GM12878 (cell line): ENCODE measurements around the gene CTSK. TPM values are rescaled to one million over a fixed set of nuclear protein-coding genes. Genes with fewer than 3 reads are reported as not detected.
"Not testable (repeated sequence)": the region's sequence is repeated elsewhere in the genome, so short reads cannot be mapped to it uniquely, and the experiment has no call there.

Source experiments
- ATAC-seq: fragments of 200-7000 bp; cut with Tn5 transposase; 3 replicates; pipeline ENCODE4 v1.9.1; 2020; ENCODE audit warnings: mild to moderate bottlenecking, moderate library complexity
- BruUV-seq: library from RNA; stranded (reverse); fragments of 400-500 nt; replicated peaks from 2 replicates; lab custom pipeline; 2021; lab: Mats Ljungman, UMichigan
- CTCF ChIA-PET: fragments of 300-600 bp; sonication (Branson Sonifier 250); formaldehyde crosslinking; extraction: SDS; loops from one replicate; lab custom pipeline; 2021; ENCODE audit warnings: inconsistent platforms; lab: Yijun Ruan, JAX
- POLR2A ChIA-PET: fragments of 350-600 bp; formaldehyde crosslinking; extraction: SDS; loops from one replicate; lab custom pipeline; 2021; ENCODE audit warnings: inconsistent platforms; lab: Charles Lee
- RAD21 ChIA-PET: fragments of 300-600 bp; sonication (Branson Sonifier 250); formaldehyde crosslinking; loops from one replicate; lab custom pipeline; 2023; ENCODE audit warnings: antibody characterized with exemption; ENCODE audit not compliant: unreplicated experiment; lab: Charles Lee
- SMC1A ChIA-PET: fragments of 300-600 bp; sonication (Branson Sonifier 250); formaldehyde crosslinking; loops from one replicate; lab custom pipeline; 2023; ENCODE audit not compliant: unreplicated experiment, uncharacterized antibody; lab: Charles Lee
- DNase-seq: peaks from one replicate; pipeline ENCODE4 v3.0.0-alpha.2; 2011; ENCODE audit warnings: low read depth, low spot score
- FAIRE-seq: peaks from 3 replicates; lab custom pipeline; 2011; peaks lifted over from hg19 to GRCh38; lab: Jason Lieb, UNC
- H2AFZ ChIP-seq: 2 replicates; pipeline ENCODE4 v1.6.0; 2011; ENCODE audit warnings: low read depth, low read length, control low read depth; ENCODE audit not compliant: control insufficient read depth
- H3K27ac ChIP-seq: 2 replicates; pipeline ENCODE4 v1.5.1; 2011; ENCODE audit warnings: control low read depth; ENCODE audit not compliant: control insufficient read depth, insufficient read depth
- H3K27me3 ChIP-seq, 2 experiments: replicated peaks in 1 of 2; 2 replicates each; pipeline versions ENCODE4 v1.6.0 to v1.6.1; 2011; ENCODE audit warnings: low read length in 1 of 2; ENCODE audit not compliant: control insufficient read depth in 2 of 2, insufficient read depth in 2 of 2
- H3K36me3 ChIP-seq, 2 experiments: 2 replicates each; pipeline ENCODE4 v1.5.1; 2011; ENCODE audit warnings: low read length in 1 of 2; ENCODE audit not compliant: control insufficient read depth in 2 of 2, insufficient read depth in 2 of 2
- H3K4me1 ChIP-seq: 2 replicates; pipeline ENCODE4 v1.6.1; 2011; ENCODE audit warnings: mild to moderate bottlenecking, low read length, moderate library complexity, mixed read lengths; ENCODE audit not compliant: control insufficient read depth, insufficient read depth
- H3K4me2 ChIP-seq: 2 replicates; pipeline ENCODE4 v1.6.0; 2011; ENCODE audit warnings: control low read depth; ENCODE audit not compliant: control insufficient read depth, insufficient read depth
- H3K4me3 ChIP-seq: fragments of 200-600 bp; sonication (generic); 2 replicates; pipeline ENCODE4 v1.5.1; 2016
- H3K79me2 ChIP-seq: 2 replicates; pipeline ENCODE4 v1.6.0; 2011; ENCODE audit warnings: low read length; ENCODE audit not compliant: control insufficient read depth, insufficient read depth
- H3K9ac ChIP-seq: 2 replicates; pipeline ENCODE4 v1.8.0; 2011; ENCODE audit warnings: low read length, control low read depth, mixed read lengths; ENCODE audit not compliant: control insufficient read depth, insufficient read depth
- H3K9me3 ChIP-seq: replicated peaks from 3 replicates; pipeline ENCODE4 v1.5.1; 2011; ENCODE audit warnings: mild to moderate bottlenecking, low read length; ENCODE audit not compliant: control insufficient read depth, insufficient read depth
- H4K20me1 ChIP-seq: 2 replicates; pipeline ENCODE4 v1.6.0; 2011; ENCODE audit not compliant: control insufficient read depth, insufficient read depth
- CEBPB ChIP-seq, 2 experiments: fragments of 150-350 bp in 1 of 2; IDR thresholded peaks; 2 replicates each; pipeline ENCODE4 v1.6.1; 2012 to 2014; ENCODE audit warnings: low read depth in 2 of 2, low read length in 2 of 2, borderline replicate concordance in 1 of 2, inconsistent platforms in 1 of 2
- HCFC1 ChIP-seq: fragments of 150-350 bp; IDR thresholded peaks from 2 replicates; pipeline ENCODE4 v1.6.1; 2014; ENCODE audit warnings: low read length
- HDAC2 ChIP-seq: fragments of 200-600 bp; sonication (generic); IDR thresholded peaks from 2 replicates; pipeline ENCODE4 v1.6.1; 2017
- HDAC6 ChIP-seq: fragments of 200-600 bp; sonication (generic); IDR thresholded peaks from one replicate; pipeline ENCODE4 v1.8.0; 2017; ENCODE audit warnings: antibody characterized with exemption; ENCODE audit not compliant: unreplicated experiment
- HDGF ChIP-seq: fragments of 450-650 bp; IDR thresholded peaks from 2 replicates; pipeline ENCODE4 v1.6.1; 2016; ENCODE audit warnings: antibody characterized with exemption
- IRF3 ChIP-seq: fragments of 450-650 bp; IDR thresholded peaks from 2 replicates; pipeline ENCODE4 v1.6.1; 2014; ENCODE audit warnings: mild to moderate bottlenecking
- KDM1A ChIP-seq: fragments of 200-600 bp; sonication (generic); IDR thresholded peaks from 2 replicates; pipeline ENCODE4 v1.6.1; 2016; ENCODE audit warnings: borderline replicate concordance
- KLF5 ChIP-seq: fragments of 450-650 bp; IDR thresholded peaks from 2 replicates; pipeline ENCODE4 v1.6.1; 2014; ENCODE audit warnings: mild to moderate bottlenecking; ENCODE audit not compliant: partially characterized antibody
- RB1 ChIP-seq: fragments of 450-650 bp; formaldehyde crosslinking; IDR thresholded peaks from 2 replicates; pipeline ENCODE4 v1.6.1; 2017; ENCODE audit warnings: mild to moderate bottlenecking, borderline replicate concordance
- SMC3 ChIP-seq: IDR thresholded peaks from 2 replicates; pipeline ENCODE4 v1.6.1; 2011; ENCODE audit warnings: low read length, improper control_type of control experiment, borderline replicate concordance
- SP1 ChIP-seq: IDR thresholded peaks from one replicate; pipeline ENCODE4 v1.6.1; 2011; ENCODE audit warnings: low read depth, low read length
- SPI1 ChIP-seq: IDR thresholded peaks from 2 replicates; pipeline ENCODE4 v1.6.1; 2011; ENCODE audit warnings: low read depth, mild to moderate bottlenecking, low read length, moderate library complexity, borderline replicate concordance; ENCODE audit not compliant: insufficient read depth
- USF1 ChIP-seq: IDR thresholded peaks from 2 replicates; pipeline ENCODE4 v1.6.1; 2011; ENCODE audit warnings: borderline replicate concordance, low read depth, mild to moderate bottlenecking, moderate library complexity, mixed read lengths, low read length; ENCODE audit not compliant: insufficient read depth; ENCODE audit errors: extremely low read length
- YBX1 ChIP-seq: fragments of 450-650 bp; IDR thresholded peaks from 2 replicates; pipeline ENCODE4 v1.6.1; 2016; ENCODE audit warnings: antibody characterized with exemption
- ZNF207 ChIP-seq: fragments of 450-650 bp; IDR thresholded peaks from 2 replicates; pipeline ENCODE4 v1.6.1; 2014; ENCODE audit warnings: antibody characterized with exemption, mild to moderate bottlenecking, borderline replicate concordance
- ZNF384 ChIP-seq: IDR thresholded peaks from 2 replicates; pipeline ENCODE4 v1.6.1; 2012; ENCODE audit warnings: low read depth, mild to moderate bottlenecking, low read length, improper control_type of control experiment, borderline replicate concordance
- ZSCAN29 ChIP-seq: fragments of 450-650 bp; IDR thresholded peaks from 2 replicates; pipeline ENCODE4 v1.6.1; 2017; ENCODE audit warnings: mild to moderate bottlenecking, moderate library complexity
- WGBS: methylation state at CpG from one replicate; pipeline ENCODE4 v1.1.6; 2016; ENCODE audit warnings: low lambda C conversion rate; ENCODE audit not compliant: insufficient replicate concordance, insufficient coverage; ENCODE audit errors: missing lambda C conversion rate; 5-methylcytosine and 5-hydroxymethylcytosine counted together
- in situ Hi-C: fragments of 300-500 bp; cut with MboI; formaldehyde crosslinking; loops from 9 replicates; pipeline ENCODE4 v1.14.3; 2018; ENCODE audit warnings: mixed read lengths
- intact Hi-C: fragments of 100-400 bp; cut with micrococcal nuclease; formaldehyde crosslinking; loops from one replicate; pipeline ENCODE4 v1.14.2; 2022; ENCODE audit not compliant: unreplicated experiment
- polyA plus RNA-seq, 11 experiments: library from polyadenylated mRNA; depleted of rRNA in 4 of 11; unstranded in 6 of 11; stranded (reverse) in 5 of 11; fragments of >200 nt; fragmentation: Nextera tagmentation in 4 of 11; fragmentation: Illumina TruSeq in 1 of 11; extraction: Ambion mirVana in 4 of 11; extraction: Trizol in 1 of 11; gene quantifications; 1 replicate in 1 of 11; 2 replicates in 10 of 11; pipeline versions ENCODE4 v1.2.1 to v1.2.3, GENCODE V29; 2011 to 2016; ENCODE audit warnings: inconsistent platforms in 2 of 11, missing spikeins in 2 of 11, low read depth in 1 of 11
- total RNA-seq, 4 experiments: library from RNA; depleted of rRNA in 3 of 4; stranded (reverse); fragments of >200 nt in 3 of 4; fragmentation: Illumina TruSeq in 1 of 4; extraction: Trizol in 1 of 4; gene quantifications; 2 replicates each; pipeline versions ENCODE4 v1.2.1 to v1.2.3, GENCODE V29; 2013 to 2021

CTSK gene
- total and polyA plus RNA-seq, 10 of the 15 experiments (the other 5 are each of a cell fraction or from before 2014, with no cell fraction given), result 0.40 to 3.1 (median 0.83) TPM

- ChIA-PET RAD21 (interaction anchor here (1.4 kb wide), 1 partner anchor 126 kb away, joined by 4 read pairs; no protein-coding TSS in a partner anchor), SMC1A (interaction anchor here (1.7 kb wide), 1 partner anchor 9 kb away, joined by 4 read pairs; no protein-coding TSS in a partner anchor), CTCF (no interaction called here), POLR2A (no interaction called here)
- H3K36me3 ChIP-seq, result 0 out of 4 replicates have a peak, but pooled peaks cover 0 to 2% of the 10 kb centered on the region in 2 experiments
- H3K27me3 ChIP-seq, result no peaks in the 10 kb centered on the region
- no peaks in the 10 kb centered on the region for H3K4me1 ChIP-seq
- no peaks in the 10 kb centered on the region for H3K9me3 ChIP-seq
- no peak overlapping the region for H2AFZ ChIP-seq
- BruUV-seq, result no TSS peak
- TF ChIP-seq USF1, result no peak
- no peak for TF ChIP-seq CEBPB (IDR thresholded peaks at IDR 0.05; ENCODE audit: borderline replicate concordance in 1 of 2, low read depth in 2 of 2, low read length in 2 of 2)
- no peak for TF ChIP-seq HDGF
- no peak for TF ChIP-seq ZNF384
- no peak for TF ChIP-seq RB1
- no peak for TF ChIP-seq KLF5
- no peak for TF ChIP-seq SPI1
- no peak for TF ChIP-seq SMC3
- no peak for TF ChIP-seq HDAC2
- TF ChIP-seq HDAC6, result no peak
- no peak for TF ChIP-seq IRF3
- no peak for TF ChIP-seq SP1
- TF ChIP-seq KDM1A, result no peak
- TF ChIP-seq HCFC1, result no peak
- no peak for TF ChIP-seq ZSCAN29
- no peak for TF ChIP-seq ZNF207
- TF ChIP-seq YBX1, result no peak
- WGBS, result 100% methylated on average over 3 of the region's 3 CpGs
- FAIRE-seq (no peak), DNase-seq (no peak), ATAC-seq (no peak)
- in situ Hi-C loops (no loop called here), intact Hi-C loops (no loop called here)
- no peak overlapping the region for H3K9ac ChIP-seq
- no peak overlapping the region for H3K27ac ChIP-seq
- H3K4me3 ChIP-seq, result no peak overlapping the region
- H3K79me2 ChIP-seq, result no peaks in the 10 kb centered on the region
- H3K4me2 ChIP-seq, result no peak overlapping the region
- H4K20me1 ChIP-seq, result no peaks in the 10 kb centered on the region
Measured at GRCh38 chr1:150796374-150796773, 11.7 kb downstream of the CTSK start.

GRCh38 chr1:150793778-150794177 lies 14.3 kb downstream of the CTSK start:
- H3K4me3 ChIP-seq, BruUV-seq, H3K27me3 ChIP-seq, H3K9ac ChIP-seq, H3K27ac ChIP-seq, in situ Hi-C loops, H4K20me1 ChIP-seq, CTCF ChIA-PET, intact Hi-C loops, ATAC-seq, RAD21 ChIA-PET, DNase-seq, H2AFZ ChIP-seq, H3K79me2 ChIP-seq, POLR2A ChIA-PET, FAIRE-seq, H3K36me3 ChIP-seq, H3K9me3 ChIP-seq, H3K4me2 ChIP-seq, H3K4me1 ChIP-seq: not testable (repeated sequence)
- SMC1A ChIA-PET, result interaction anchor here (1.3 kb wide), 1 partner anchor 15 kb away, joined by 3 read pairs; the partner anchor contains the start of gene CTSK
- 89% methylated on average over 3 of the region's 3 CpGs for WGBS
